Stromal cell of bone marrow (primary cell): Measurements from ENCODE around the gene PELI3.
"Not testable (repeated sequence)": the region's sequence is repeated elsewhere in the genome, so short reads cannot be mapped to it uniquely, and the experiment has no call there.

Source experiments
- DNase-seq: peaks from one replicate; pipeline ENCODE4 v3.0.0-alpha.2; 2012; ENCODE audit warnings: low read depth

The PELI3 gene

GRCh38 chr11:66448523-66448922 lies 18.2 kb upstream of the PELI3 start:
- no peak for DNase-seq

DNA sequence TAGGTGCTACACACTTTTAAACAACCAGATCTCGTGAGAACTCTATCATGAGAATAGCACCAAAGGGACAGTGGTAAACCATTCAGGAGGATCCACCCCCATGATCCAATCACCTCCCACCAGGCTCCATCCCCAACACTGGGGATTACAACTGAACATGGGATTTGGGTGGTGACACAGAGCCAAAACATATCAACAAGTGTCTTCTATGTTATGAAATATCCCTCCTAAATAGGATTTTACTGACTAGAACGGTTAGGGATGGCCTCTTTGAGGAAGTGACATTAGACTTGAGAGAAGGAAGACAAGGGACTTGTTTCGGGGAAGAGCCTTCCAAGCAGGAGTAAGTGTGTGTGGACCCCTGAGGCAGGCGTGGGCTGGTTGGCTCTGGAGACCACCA lies 16.1 kb upstream of the PELI3 start:
- DNase-seq, result no peak

- no peak for DNase-seq
Observed at GRCh38 chr11:66451663-66452062, 15.0 kb upstream of the PELI3 start.

DNA sequence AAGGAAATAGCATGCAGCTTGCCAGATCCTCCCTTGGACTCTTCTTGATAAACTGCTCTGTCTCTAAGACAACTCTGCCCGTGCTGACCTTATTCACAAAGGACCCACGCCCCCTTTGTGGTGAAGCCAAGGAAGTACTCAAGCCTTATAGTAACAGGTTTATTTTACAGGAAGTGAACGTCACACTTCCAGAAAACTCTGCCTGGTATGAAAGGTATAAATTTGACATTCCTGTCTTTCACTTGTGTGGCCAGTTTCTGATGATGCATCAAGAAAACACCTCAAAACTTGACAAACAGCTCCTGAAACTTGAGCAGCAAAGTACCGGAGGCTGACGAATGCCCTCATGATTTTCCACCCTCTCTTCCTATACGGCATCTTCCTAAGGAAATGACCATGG lies 12.5 kb upstream of the PELI3 start:
- DNase-seq, result no peak

DNA sequence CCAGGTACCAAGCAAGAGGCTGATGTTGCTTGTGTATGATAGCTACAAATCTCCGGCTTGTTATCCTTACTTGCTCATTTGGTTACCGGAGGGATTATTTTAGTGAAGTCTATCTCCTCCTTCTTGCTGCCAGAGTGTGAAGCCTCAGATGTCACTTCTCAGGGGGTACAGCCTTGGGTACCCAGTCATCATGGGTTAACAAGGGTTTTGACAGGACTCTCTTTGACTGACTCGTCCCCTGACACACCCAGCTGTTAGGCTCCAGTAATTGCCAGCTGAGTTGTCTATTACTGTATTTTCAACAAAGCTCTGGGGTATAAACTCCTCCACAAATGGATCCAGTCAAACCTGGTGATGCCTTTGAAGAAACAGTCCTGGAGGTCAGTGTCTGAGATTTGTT lies 11.9 kb upstream of the PELI3 start:
- no peak for DNase-seq

- DNase-seq, result no peak
Observed at GRCh38 chr11:66457826-66458225, 8.9 kb upstream of the PELI3 start.

DNA sequence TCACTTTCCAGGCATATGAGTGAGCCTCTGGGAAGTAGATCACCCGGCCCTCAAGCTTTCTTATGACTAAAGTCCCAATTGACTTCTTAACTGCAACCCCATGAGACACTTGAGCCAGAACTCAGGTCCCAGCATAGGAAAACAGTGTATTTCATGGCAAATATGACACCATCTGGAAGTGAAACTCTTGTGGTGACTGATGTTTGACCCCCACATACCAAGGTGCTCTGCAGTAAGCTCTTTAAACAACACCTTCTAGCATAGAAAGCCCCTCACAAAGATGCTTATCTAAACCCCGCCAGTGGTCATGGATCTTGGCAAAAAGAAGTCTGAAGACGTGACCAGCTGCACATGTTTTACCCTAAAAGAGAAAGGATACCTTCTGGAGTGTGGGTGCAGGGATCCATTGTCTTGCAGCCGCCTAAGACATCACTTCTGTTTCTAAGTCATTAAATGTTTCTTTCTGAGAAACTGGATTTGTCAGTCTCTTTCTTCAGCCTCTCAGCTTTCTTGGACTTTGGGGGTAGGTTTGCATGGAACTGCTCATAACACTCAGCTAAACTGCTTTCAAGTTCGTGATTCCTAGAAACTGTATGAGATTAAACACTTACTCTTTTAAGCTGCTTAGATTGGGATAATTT lies 7.4 kb upstream of the PELI3 start:
- DNase-seq, result no peak

DNA sequence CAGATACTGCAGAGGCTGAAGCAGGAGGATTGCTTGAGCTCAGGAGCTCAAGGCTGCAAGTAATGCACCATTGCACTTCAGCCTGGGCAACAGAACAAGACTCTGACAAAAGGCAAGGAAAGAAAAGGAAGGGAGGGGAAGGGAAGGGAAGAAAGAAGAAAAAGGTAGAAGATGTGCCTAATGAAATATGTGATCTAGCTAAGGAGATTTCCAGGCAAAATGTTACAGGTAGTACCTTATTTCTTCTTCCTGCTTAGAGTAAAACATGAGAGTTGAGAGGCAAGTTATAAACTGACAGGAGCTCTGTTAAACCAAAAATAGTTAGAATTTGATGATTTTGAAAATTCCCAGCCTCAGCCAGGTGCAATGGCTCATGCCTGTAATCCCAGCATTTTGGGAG lies 4.7 kb upstream of the PELI3 start:
- DNase-seq, result no peak

- no peak for DNase-seq
Observed at GRCh38 chr11:66462911-66463310, 3.8 kb upstream of the PELI3 start.

DNA sequence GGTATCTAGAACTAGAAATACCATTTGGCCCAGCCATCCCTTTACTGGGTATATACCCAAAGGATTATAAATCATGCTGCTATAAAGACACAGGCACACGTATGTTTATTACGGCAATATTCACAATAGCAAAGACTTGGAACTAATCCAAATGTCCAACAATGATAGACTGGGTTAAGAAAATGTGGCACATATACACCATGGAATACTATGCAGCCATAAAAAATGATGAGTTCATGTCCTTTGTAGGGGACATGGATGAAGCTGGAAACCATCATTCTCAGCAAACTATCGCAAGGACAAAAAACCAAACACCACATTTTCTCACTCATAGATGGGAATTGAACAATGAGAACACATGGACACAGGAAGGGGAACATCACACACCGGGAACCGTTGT lies 2.6 kb upstream of the PELI3 start:
- DNase-seq, result not testable (repeated sequence)

GRCh38 chr11:66464916-66465315 lies 1.8 kb upstream of the PELI3 start:
- no peak for DNase-seq

DNA sequence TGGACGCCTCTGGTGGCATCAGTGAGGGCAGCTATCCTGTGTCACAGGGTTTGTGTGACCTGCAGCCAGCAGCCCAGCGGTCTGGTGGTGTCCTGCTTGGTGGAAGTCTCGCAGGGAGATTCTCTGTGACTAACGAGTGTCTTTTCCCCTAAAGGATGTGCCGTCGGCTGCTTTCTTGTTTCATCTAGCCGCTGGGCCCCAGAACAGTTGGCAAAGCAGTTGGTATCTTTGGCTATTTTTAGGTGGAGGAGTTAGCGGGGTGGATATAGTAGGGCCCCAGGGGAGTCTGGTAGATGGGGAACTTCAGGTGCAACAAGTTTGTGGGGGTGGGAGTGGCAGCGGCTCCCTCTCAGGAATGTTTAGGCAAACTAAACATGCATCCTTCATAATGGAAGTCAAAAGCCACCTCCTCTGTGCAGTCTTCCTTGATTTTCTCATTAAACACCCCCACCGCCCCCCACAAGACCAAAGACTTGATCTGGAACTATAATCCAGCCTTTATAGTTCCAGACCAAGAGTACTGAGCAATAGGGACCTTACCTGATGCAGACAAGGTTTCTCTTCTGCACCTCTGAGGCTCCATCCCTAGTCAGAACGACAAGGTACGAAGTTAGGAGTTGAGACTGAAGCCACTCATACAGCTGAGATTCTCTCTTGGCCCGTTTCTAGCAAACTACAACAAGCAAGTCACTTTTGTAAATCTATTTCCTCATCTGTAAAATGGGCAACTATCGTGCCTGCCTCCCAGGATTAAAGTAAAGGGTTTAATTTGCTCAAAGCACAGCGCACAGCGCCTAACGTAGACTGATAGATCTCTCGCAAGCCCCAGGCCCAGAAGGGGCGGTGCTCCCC lies 1.1 kb upstream of the PELI3 start:
- DNase-seq, result no peak

DNA sequence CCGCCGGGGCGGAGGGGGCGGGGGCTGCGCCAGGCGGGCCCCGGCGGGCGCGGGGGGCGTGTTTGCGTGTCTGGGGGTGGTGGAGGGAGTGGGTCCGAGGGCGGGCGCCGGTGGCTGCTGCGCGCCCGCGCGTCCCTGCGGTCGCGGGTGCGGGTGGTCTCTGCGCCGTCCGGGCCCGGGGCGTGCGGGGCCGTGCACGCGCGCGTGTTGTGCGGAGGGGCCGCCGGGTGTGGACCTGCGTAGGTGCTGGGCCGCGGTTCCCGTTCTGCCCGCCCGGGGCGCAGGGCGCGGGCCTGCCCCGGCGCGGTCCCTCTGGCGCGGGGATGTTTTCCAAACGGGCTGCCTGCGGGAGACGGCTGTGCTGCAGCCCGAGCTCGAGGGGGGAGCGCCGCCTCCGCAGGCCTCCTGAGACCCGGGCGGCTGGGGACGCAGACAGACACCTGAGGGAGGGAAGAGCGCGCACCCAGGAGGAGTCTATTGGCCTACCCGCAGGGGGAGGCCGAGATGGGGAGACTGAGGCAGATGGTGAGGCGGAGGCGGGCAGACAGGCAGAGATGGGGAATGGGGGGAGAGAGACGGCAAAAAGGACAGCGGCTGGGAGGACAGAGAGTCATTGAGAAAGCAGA lies 442 bp downstream of the PELI3 start:
- no peak for DNase-seq

GRCh38 chr11:66467756-66468155 lies 1.1 kb downstream of the PELI3 start:
- no peak for DNase-seq

GRCh38 chr11:66468691-66469090 lies 2.0 kb downstream of the PELI3 start:
- DNase-seq, result no peak

GRCh38 chr11:66469441-66469840 lies 2.7 kb downstream of the PELI3 start:
- DNase-seq, result no peak

DNA sequence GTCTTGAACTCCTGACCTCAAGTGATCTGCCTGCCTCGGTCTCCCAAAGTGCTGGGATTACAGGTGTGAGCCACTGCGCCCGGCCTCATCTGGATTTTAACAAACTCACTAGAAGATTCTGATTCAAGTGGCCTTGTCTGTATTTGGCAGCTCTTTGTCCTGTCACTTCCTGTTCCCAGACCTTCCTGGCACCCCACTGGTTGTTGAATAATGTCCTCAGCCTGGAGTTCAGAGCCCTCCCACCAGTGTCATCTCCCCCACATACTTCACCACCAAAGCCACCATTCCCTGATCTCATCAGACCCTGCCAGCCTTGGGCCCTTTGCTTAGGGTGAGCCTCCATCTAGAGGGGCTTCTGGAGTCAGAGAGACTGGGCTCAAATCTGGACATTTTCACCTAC lies 3.3 kb downstream of the PELI3 start:
- DNase-seq, result no peak

DNA sequence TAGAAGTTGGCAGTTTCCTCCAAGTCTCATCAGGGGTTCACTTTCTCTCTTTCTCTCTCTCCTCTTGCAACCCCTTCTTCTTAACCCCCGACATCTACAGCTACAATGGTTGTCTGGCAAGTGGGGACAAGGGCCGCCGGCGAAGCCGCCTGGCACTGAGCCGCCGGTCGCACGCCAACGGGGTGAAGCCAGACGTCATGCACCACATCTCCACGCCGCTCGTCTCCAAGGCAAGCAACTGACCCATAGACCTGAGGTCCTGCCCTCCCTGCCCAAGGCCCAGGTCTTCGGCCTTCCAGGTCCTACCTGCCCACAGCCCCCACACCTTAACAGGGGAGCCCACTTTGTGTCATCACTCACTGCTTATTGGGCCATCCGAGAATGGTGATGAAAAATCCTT lies 4.4 kb downstream of the PELI3 start:
- no peak for DNase-seq

- DNase-seq, result no peak
Observed at GRCh38 chr11:66472054-66472453, 5.3 kb downstream of the PELI3 start.

- DNase-seq, result no peak
Observed at GRCh38 chr11:66473167-66473566, 6.5 kb downstream of the PELI3 start.

DNA sequence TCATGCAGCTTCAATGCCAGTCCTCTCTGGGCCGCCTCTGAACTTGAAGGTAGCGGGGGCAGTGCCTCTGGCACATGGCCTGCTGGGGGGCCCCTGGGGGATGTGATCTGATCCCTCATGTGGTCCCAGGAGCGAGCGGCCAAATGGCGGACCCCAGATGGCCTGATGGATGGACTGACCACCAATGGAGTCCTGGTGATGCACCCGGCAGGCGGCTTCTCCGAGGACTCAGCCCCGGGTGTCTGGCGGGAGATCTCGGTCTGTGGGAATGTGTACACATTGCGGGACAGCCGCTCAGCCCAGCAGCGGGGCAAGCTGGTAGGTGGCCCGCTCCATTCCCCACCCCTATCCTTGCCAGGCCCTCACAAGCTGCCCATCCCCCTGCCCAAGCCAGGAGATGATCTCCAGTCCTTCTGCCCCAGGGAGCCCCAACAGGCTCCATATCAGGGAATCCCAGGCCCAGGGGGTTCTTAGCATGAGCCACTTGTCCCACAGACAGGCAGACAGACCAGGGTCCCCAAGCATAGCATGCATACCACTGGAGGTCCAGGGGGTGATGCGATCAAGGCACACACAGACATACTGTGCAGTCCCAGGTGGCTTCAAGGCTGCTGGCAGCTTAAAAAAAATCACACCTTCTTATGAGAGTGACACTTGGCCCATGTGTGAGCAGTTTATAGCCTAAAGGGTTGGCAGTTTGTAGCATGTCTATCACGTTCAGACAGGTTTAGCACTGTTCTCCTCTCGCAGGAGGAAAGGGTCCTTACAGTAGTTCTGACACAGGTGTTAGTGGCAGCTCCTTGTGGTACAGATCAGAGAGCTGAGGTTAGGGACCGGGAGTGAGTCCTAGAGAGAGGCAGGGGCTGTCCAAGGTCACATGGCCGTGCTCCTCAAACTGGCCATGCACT lies 7.2 kb downstream of the PELI3 start:
- no peak for DNase-seq
